Caco-2 (cell line): ENCODE results near the gene GLT6D1. TPM values are rescaled to one million over a fixed set of nuclear protein-coding genes. Genes with fewer than 3 reads are reported as not detected.

Experiments
- BruUV-seq: library from RNA; stranded (reverse); fragments of 400-500 nt; replicated peaks from 2 replicates; lab custom pipeline; 2021; lab: Mats Ljungman, UMichigan
- CTCF ChIA-PET: fragments of 300-600 bp; sonication (Branson Sonifier 250); formaldehyde crosslinking; loops from one replicate; lab custom pipeline; 2022; ENCODE audit warnings: antibody characterized with exemption; lab: Charles Lee
- POLR2A ChIA-PET: fragments of 300-600 bp; sonication (Branson Sonifier 250); formaldehyde crosslinking; loops from one replicate; lab custom pipeline; 2022; ENCODE audit warnings: antibody characterized with exemption; lab: Charles Lee
- DNase-seq, 2 experiments: peaks; one replicate each; pipeline versions ENCODE4 v3.0.0 to v3.0.0-alpha.2; 2020 to 2022
- H3K27me3 ChIP-seq: replicated peaks from 2 replicates; pipeline ENCODE4 v1.6.0; 2011; ENCODE audit warnings: low read length; ENCODE audit not compliant: control insufficient read depth, insufficient read depth
- H3K36me3 ChIP-seq: 2 replicates; pipeline ENCODE4 v1.5.1; 2011; ENCODE audit warnings: low read length; ENCODE audit not compliant: control insufficient read depth, insufficient read depth
- H3K4me1 ChIP-seq: fragments of 250-450 bp; sonication (Bioruptor Pico); 2 replicates; pipeline ENCODE4 v1.5.1; 2020; ENCODE audit warnings: mild to moderate bottlenecking
- H3K4me3 ChIP-seq: 2 replicates; pipeline ENCODE4 v1.5.1; 2011; ENCODE audit warnings: low read depth, mild to moderate bottlenecking, control low read depth, low read length
- H3K9me3 ChIP-seq: fragments of 250-450 bp; sonication (Bioruptor Pico); 2 replicates; pipeline ENCODE4 v1.5.1; 2020; ENCODE audit warnings: mild to moderate bottlenecking, moderate library complexity
- H3K27ac Mint-ChIP-seq: one replicate; pipeline ENCODE4 v1.8.0; 2022; ENCODE audit warnings: mixed read lengths; ENCODE audit not compliant: unreplicated experiment
- H3K27me3 Mint-ChIP-seq: one replicate; pipeline ENCODE4 v1.8.0; 2022; ENCODE audit warnings: mixed read lengths; ENCODE audit not compliant: insufficient read depth, unreplicated experiment
- H3K36me3 Mint-ChIP-seq: one replicate; pipeline ENCODE4 v1.8.0; 2022; ENCODE audit warnings: mild to moderate bottlenecking, mixed read lengths; ENCODE audit not compliant: insufficient read depth, unreplicated experiment
- H3K4me1 Mint-ChIP-seq: one replicate; pipeline ENCODE4 v1.8.0; 2022; ENCODE audit warnings: low read depth, mixed read lengths; ENCODE audit not compliant: unreplicated experiment
- H3K4me3 Mint-ChIP-seq: one replicate; pipeline ENCODE4 v1.8.0; 2022; ENCODE audit warnings: mild to moderate bottlenecking, moderate library complexity, mixed read lengths; ENCODE audit not compliant: unreplicated experiment
- H3K9me3 Mint-ChIP-seq: one replicate; pipeline ENCODE4 v1.8.0; 2022; ENCODE audit warnings: mixed read lengths; ENCODE audit not compliant: unreplicated experiment
- CTCF ChIP-seq, 2 experiments: fragments of 200-600 bp in 1 of 2; IDR thresholded peaks; 1 replicate in 1 of 2; 2 replicates in 1 of 2; pipeline versions ENCODE4 v1.5.1 to v1.8.0; 2011 to 2022; ENCODE audit warnings: antibody characterized with exemption in 1 of 2, control low read depth in 1 of 2, inconsistent platforms in 1 of 2, low read depth in 1 of 2, low read length in 1 of 2, mild to moderate bottlenecking in 1 of 2, moderate library complexity in 1 of 2; ENCODE audit not compliant: insufficient read depth in 1 of 2, severe bottlenecking in 1 of 2, unreplicated experiment in 1 of 2
- intact Hi-C: fragments of 100-400 bp; cut with micrococcal nuclease; formaldehyde crosslinking; loops from one replicate; pipeline ENCODE4 v1.10.0; 2022; ENCODE audit not compliant: unreplicated experiment
- total RNA-seq: library from RNA; stranded (reverse); gene quantifications from 2 replicates; pipeline ENCODE4 v1.2.3, GENCODE V29; 2022

GLT6D1 gene
- total RNA-seq, 1 experiment from 2014 or later, result not detected

GRCh38 chr9:135664801-135665794 is 25.8 kb upstream of the GLT6D1 start:
- BruUV-seq, result no TSS peak
- H3K27me3 Mint-ChIP-seq, result peaks cover 11% of the 10 kb centered on the region
- ChIA-PET POLR2A (no interaction called here), CTCF (no interaction called here)
- TF ChIP-seq CTCF (IDR thresholded peaks at IDR 0.05; ENCODE audit: insufficient read depth in 1 of 2, low read depth in 1 of 2, low read length in 1 of 2, severe bottlenecking in 1 of 2, unreplicated experiment in 1 of 2), result no peak
- no peak for DNase-seq
- H3K4me1 ChIP-seq, result no peaks in the 10 kb centered on the region
- peaks cover 10% of the 10 kb centered on the region for H3K9me3 Mint-ChIP-seq
- H3K27ac Mint-ChIP-seq, result no peak overlapping the region
- H3K36me3 Mint-ChIP-seq, result no peaks in the 10 kb centered on the region
- H3K4me3 ChIP-seq, result no peak overlapping the region
- H3K4me1 Mint-ChIP-seq, result no peaks in the 10 kb centered on the region
- H3K36me3 ChIP-seq, result no peaks in the 10 kb centered on the region
- intact Hi-C loops, result no loop called here
- no peaks in the 10 kb centered on the region for H3K9me3 ChIP-seq
- H3K27me3 ChIP-seq, result no peaks in the 10 kb centered on the region
- no peak overlapping the region for H3K4me3 Mint-ChIP-seq

- no peaks in the 10 kb centered on the region for H3K36me3 Mint-ChIP-seq
- H3K4me1 ChIP-seq, result no peaks in the 10 kb centered on the region
- POLR2A ChIA-PET, result no interaction called here
- DNase-seq, result no peak
- intact Hi-C loops, result no loop called here
- no peaks in the 10 kb centered on the region for H3K36me3 ChIP-seq
- H3K9me3 ChIP-seq, result no peaks in the 10 kb centered on the region; the same call in 1 of the 2 replicates
- CTCF ChIA-PET, result no interaction called here
- H3K9me3 Mint-ChIP-seq, result peaks cover 10% of the 10 kb centered on the region
- no peak overlapping the region for H3K4me3 Mint-ChIP-seq
- no peak for TF ChIP-seq CTCF (IDR thresholded peaks at IDR 0.05; ENCODE audit: insufficient read depth in 1 of 2, low read depth in 1 of 2, low read length in 1 of 2, severe bottlenecking in 1 of 2, unreplicated experiment in 1 of 2)
- H3K4me1 Mint-ChIP-seq, result no peaks in the 10 kb centered on the region
- H3K27ac Mint-ChIP-seq, result no peak overlapping the region
- no TSS peak for BruUV-seq
- H3K27me3 ChIP-seq, result no peaks in the 10 kb centered on the region
- H3K4me3 ChIP-seq, result no peak overlapping the region
- H3K27me3 Mint-ChIP-seq, result peaks cover 11% of the 10 kb centered on the region
Measured at GRCh38 chr9:135664266-135664665, 24.9 kb upstream of the GLT6D1 start.

- Histone ChIP-seq H3K9me3 (no peaks in the 10 kb centered on the region; the same call in 1 of the 2 replicates), H3K4me3 (no peak overlapping the region), H3K27me3 (no peaks in the 10 kb centered on the region), H3K36me3 (no peaks in the 10 kb centered on the region), H3K4me1 (no peaks in the 10 kb centered on the region)
- Mint-ChIP-seq H3K4me3 (no peak overlapping the region), H3K27ac (no peak overlapping the region), H3K4me1 (no peaks in the 10 kb centered on the region), H3K36me3 (no peaks in the 10 kb centered on the region), H3K9me3 (peaks cover 6% of the 10 kb centered on the region), H3K27me3 (peaks cover 11% of the 10 kb centered on the region)
- DNase-seq, result no peak
- intact Hi-C loops, result no loop called here
- no TSS peak for BruUV-seq
- ChIA-PET POLR2A (no interaction called here), CTCF (no interaction called here)
- TF ChIP-seq CTCF (IDR thresholded peaks at IDR 0.05; ENCODE audit: insufficient read depth in 1 of 2, low read depth in 1 of 2, low read length in 1 of 2, severe bottlenecking in 1 of 2, unreplicated experiment in 1 of 2), result no peak
Measured at GRCh38 chr9:135663857-135664256, 24.5 kb upstream of the GLT6D1 start.
